H1 (cell line): ENCODE measurements around the gene GSG1L. TPM values are rescaled to one million over a fixed set of nuclear protein-coding genes. Genes with fewer than 3 reads are reported as not detected.
A peak's percentile ranks its signal among the peaks of the same experiment; 100 is the strongest.

Experiments
- CTCF ChIA-PET: fragments of 300-600 bp; sonication (Branson Sonifier 250); formaldehyde crosslinking; loops from one replicate; lab custom pipeline; 2021; ENCODE audit not compliant: partially characterized antibody; lab: Charles Lee
- POLR2A ChIA-PET: fragments of 300-600 bp; sonication (Branson Sonifier 250); formaldehyde crosslinking; loops from one replicate; lab custom pipeline; 2021; ENCODE audit warnings: inconsistent platforms; ENCODE audit not compliant: partially characterized antibody; lab: Charles Lee
- DNase-seq, 2 experiments: peaks; one replicate each; pipeline versions ENCODE4 v3.0.0 to v3.0.0-alpha.2; 2010 to 2022; ENCODE audit warnings: low spot score in 2 of 2, low read depth in 1 of 2, mixed read lengths in 1 of 2
- FAIRE-seq: peaks from 2 replicates; lab custom pipeline; 2011; peaks lifted over from hg19 to GRCh38; lab: Jason Lieb, UNC
- H2AFZ ChIP-seq: 2 replicates; pipeline ENCODE4 v1.8.1; 2012; ENCODE audit warnings: low read length, inconsistent platforms
- H2AK5ac ChIP-seq: 2 replicates; pipeline ENCODE4 v1.6.1; 2013; ENCODE audit warnings: low read depth, low read length
- H2BK120ac ChIP-seq: replicated peaks from 2 replicates; pipeline ENCODE3; 2013; ENCODE audit warnings: low read depth, low read length, inconsistent platforms
- H2BK12ac ChIP-seq: 2 replicates; pipeline ENCODE4 v1.6.1; 2013; ENCODE audit warnings: low read depth, low read length
- H2BK15ac ChIP-seq: 2 replicates; pipeline ENCODE4 v1.6.1; 2013; ENCODE audit warnings: low read length
- H2BK20ac ChIP-seq: 2 replicates; pipeline ENCODE4 v1.6.1; 2013; ENCODE audit warnings: low read length
- H2BK5ac ChIP-seq: 2 replicates; pipeline ENCODE4 v1.6.1; 2013; ENCODE audit warnings: low read depth, low read length
- H3K14ac ChIP-seq: 2 replicates; pipeline ENCODE4 v1.6.1; 2013; ENCODE audit warnings: inconsistent platforms; ENCODE audit not compliant: insufficient read length
- H3K18ac ChIP-seq: 2 replicates; pipeline ENCODE4 v1.6.1; 2013; ENCODE audit warnings: low read length; ENCODE audit errors: extremely low read depth
- H3K23ac ChIP-seq: 2 replicates; pipeline ENCODE4 v1.6.1; 2013; ENCODE audit warnings: inconsistent platforms; ENCODE audit not compliant: insufficient read length
- H3K23me2 ChIP-seq: 2 replicates; pipeline ENCODE4 v1.6.1; 2013; ENCODE audit warnings: low read depth, low read length
- H3K27ac ChIP-seq: 2 replicates; pipeline ENCODE4 v1.6.1; 2011; ENCODE audit warnings: low read depth, low read length, inconsistent platforms
- H3K27me3 ChIP-seq, 4 experiments: replicated peaks in 1 of 4; 1 replicate in 1 of 4; 2 replicates in 3 of 4; pipeline versions ENCODE4 v1.6.1 to v1.8.1; 2011 to 2013; ENCODE audit warnings: low read length in 3 of 4, mild to moderate bottlenecking in 3 of 4, inconsistent platforms in 2 of 4, mixed read lengths in 2 of 4, moderate library complexity in 1 of 4; ENCODE audit not compliant: control insufficient read depth in 3 of 4, insufficient read depth in 3 of 4; ENCODE audit errors: extremely low read depth in 1 of 4
- H3K36me3 ChIP-seq, 4 experiments: 2 replicates each; pipeline versions ENCODE4 v1.6.1 to v1.8.1; 2011 to 2013; ENCODE audit warnings: mild to moderate bottlenecking in 4 of 4, low read length in 3 of 4, moderate library complexity in 2 of 4, control low read depth in 1 of 4, inconsistent platforms in 1 of 4; ENCODE audit not compliant: insufficient read depth in 4 of 4, control insufficient read depth in 2 of 4
- H3K4ac ChIP-seq: replicated peaks from 2 replicates; pipeline ENCODE3; 2013; ENCODE audit warnings: low read length, low read depth, mixed read lengths, inconsistent platforms; ENCODE audit not compliant: insufficient read length
- H3K4me1 ChIP-seq, 4 experiments: replicated peaks in 1 of 4; 1 replicate in 1 of 4; 2 replicates in 3 of 4; pipeline versions ENCODE4 v1.6.1 to v1.8.1; 2011 to 2013; ENCODE audit warnings: low read length in 3 of 4, inconsistent platforms in 2 of 4, mixed read lengths in 1 of 4; ENCODE audit not compliant: insufficient read depth in 4 of 4, control insufficient read depth in 3 of 4
- H3K4me2 ChIP-seq, 2 experiments: 2 replicates each; pipeline versions ENCODE4 v1.6.1 to v1.8.1; 2011 to 2013; ENCODE audit warnings: low read depth in 2 of 2, low read length in 2 of 2, control low read depth in 1 of 2, inconsistent platforms in 1 of 2, mild to moderate bottlenecking in 1 of 2; ENCODE audit not compliant: insufficient read depth in 1 of 2
- H3K4me3 ChIP-seq, 4 experiments: fragments of 200-600, 300-600 bp in 1 of 4; sonication (generic), shearing (Covaris generic), sonication (Bioruptor Twin) in 1 of 4; 2 replicates each; pipeline versions ENCODE4 v1.5.1 to v1.8.1; 2011 to 2016; ENCODE audit warnings: low read length in 4 of 4, low read depth in 3 of 4, control low read depth in 2 of 4, inconsistent platforms in 2 of 4, mild to moderate bottlenecking in 2 of 4, mixed read lengths in 1 of 4, moderate library complexity in 1 of 4; ENCODE audit not compliant: insufficient read depth in 2 of 4; ENCODE audit errors: extremely low read depth in 1 of 4
- H3K56ac ChIP-seq: replicated peaks from 2 replicates; pipeline ENCODE3; 2013; ENCODE audit warnings: low read depth, mild to moderate bottlenecking, mixed read lengths, low read length, inconsistent platforms; ENCODE audit not compliant: insufficient read length
- H3K79me1 ChIP-seq: 2 replicates; pipeline ENCODE4 v1.6.1; 2013; ENCODE audit warnings: low read depth, low read length, control low read depth
- H3K79me2 ChIP-seq, 2 experiments: 2 replicates each; pipeline versions ENCODE4 v1.6.1 to v1.8.1; 2012 to 2013; ENCODE audit warnings: low read length in 2 of 2, mild to moderate bottlenecking in 2 of 2, inconsistent platforms in 1 of 2; ENCODE audit not compliant: insufficient read depth in 2 of 2, control insufficient read depth in 1 of 2
- H3K9ac ChIP-seq, 4 experiments: replicated peaks in 1 of 4; 1 replicate in 1 of 4; 2 replicates in 3 of 4; pipeline versions ENCODE4 v1.6.1 to v1.8.1; 2011 to 2013; ENCODE audit warnings: low read depth in 3 of 4, low read length in 3 of 4, control low read depth in 2 of 4, mild to moderate bottlenecking in 2 of 4, moderate library complexity in 2 of 4, inconsistent platforms in 1 of 4; ENCODE audit errors: extremely low read depth in 1 of 4
- H3K9me3 ChIP-seq, 2 experiments: 2 replicates each; pipeline versions ENCODE4 v1.6.1 to v1.8.1; 2012 to 2013; ENCODE audit warnings: mild to moderate bottlenecking in 2 of 2, moderate library complexity in 2 of 2, control low read depth in 1 of 2, inconsistent platforms in 1 of 2, low read depth in 1 of 2, low read length in 1 of 2, mixed read lengths in 1 of 2; ENCODE audit not compliant: insufficient read depth in 2 of 2
- H4K20me1 ChIP-seq, 2 experiments: replicated peaks in 1 of 2; 2 replicates each; pipeline versions ENCODE3 to v1.8.1; 2011 to 2013; ENCODE audit warnings: inconsistent platforms in 2 of 2, low read length in 2 of 2, mild to moderate bottlenecking in 1 of 2; ENCODE audit not compliant: insufficient read depth in 2 of 2, control insufficient read depth in 1 of 2
- H4K5ac ChIP-seq: 2 replicates; pipeline ENCODE4 v1.6.1; 2013; ENCODE audit warnings: low read length, low read depth, mixed read lengths, inconsistent platforms; ENCODE audit not compliant: insufficient read length
- H4K8ac ChIP-seq: 2 replicates; pipeline ENCODE4 v1.8.0; 2013; ENCODE audit warnings: mild to moderate bottlenecking, moderate library complexity, low read length, inconsistent platforms; ENCODE audit not compliant: insufficient read depth; ENCODE audit errors: extremely low read depth
- H4K91ac ChIP-seq: replicated peaks from 2 replicates; pipeline ENCODE3; 2013; ENCODE audit warnings: low read length, mixed read lengths, inconsistent platforms; ENCODE audit not compliant: insufficient read length
- CBX8 ChIP-seq: fragments of 300-800, 300-1000 bp; sonication (generic); IDR thresholded peaks from 2 replicates; pipeline ENCODE4 v1.7.1; 2016; ENCODE audit warnings: low read depth, low read length, borderline replicate concordance
- FOSL1 ChIP-seq: IDR thresholded peaks from 2 replicates; pipeline ENCODE4 v1.6.1; 2011; ENCODE audit warnings: mild to moderate bottlenecking, low read depth, low read length, moderate library complexity; ENCODE audit not compliant: insufficient read depth
- HDAC6 ChIP-seq: IDR thresholded peaks from one replicate; pipeline ENCODE4 v1.7.1; 2012; ENCODE audit warnings: low read depth, mild to moderate bottlenecking, inconsistent platforms, low read length, moderate library complexity
- RAD21 ChIP-seq, 2 experiments: IDR thresholded peaks in 1 of 2; conservative IDR thresholded peaks in 1 of 2; 2 replicates each; pipeline ENCODE4 v1.6.1; 2011; ENCODE audit warnings: low read depth in 2 of 2, low read length in 2 of 2, improper control_type of control experiment in 1 of 2, inconsistent platforms in 1 of 2, mild to moderate bottlenecking in 1 of 2, moderate library complexity in 1 of 2
- WGBS, 2 experiments: shearing (Covaris generic) in 1 of 2; methylation state at CpG; one replicate each; pipeline versions ENCODE4 v1.1.6 to v1.1.7; 2013 to 2015; ENCODE audit warnings: low lambda C conversion rate in 2 of 2, mixed read lengths in 2 of 2, inconsistent platforms in 1 of 2, low coverage in 1 of 2, missing lambda C conversion rate in 1 of 2; ENCODE audit not compliant: insufficient replicate concordance in 2 of 2, insufficient coverage in 1 of 2, insufficient read length in 1 of 2; ENCODE audit errors: extremely low coverage in 1 of 2, missing lambda C conversion rate in 1 of 2; 5-methylcytosine and 5-hydroxymethylcytosine counted together
- polyA plus RNA-seq, 7 experiments: library from polyadenylated mRNA; depleted of rRNA in 3 of 7; stranded (reverse) in 5 of 7; unstranded in 2 of 7; fragments of >200 nt in 5 of 7; fragments of 200-250 nt in 2 of 7; gene quantifications; 1 replicate in 5 of 7; 2 replicates in 1 of 7; 4 replicates in 1 of 7; pipeline versions ENCODE4 v1.2.1 to v1.2.3, GENCODE V29; 2011 to 2013; ENCODE audit warnings: missing spikeins in 2 of 7, mixed read lengths in 2 of 7
- total RNA-seq: library from RNA; stranded (reverse); fragmentation: NEBNext Ultra II Directional; extraction: Animal tissue kit (Norgen Biotek cat#: 25700); gene quantifications from 2 replicates; pipeline ENCODE4 v1.2.1, GENCODE V29; 2021
- TF ChIP-seq, protein P1 (sequence below): IDR thresholded peaks from 2 replicates; pipeline ENCODE4 v1.6.1; 2011; ENCODE audit warnings: low read length, improper control_type of control experiment
- TF ChIP-seq, protein P2 (sequence below): IDR thresholded peaks from 2 replicates; pipeline ENCODE4 v1.6.1; 2011; ENCODE audit warnings: low read depth, mild to moderate bottlenecking, low read length; ENCODE audit not compliant: insufficient read depth
- TF ChIP-seq, protein P3 (sequence below), 3 experiments: IDR thresholded peaks; 1 replicate in 2 of 3; 2 replicates in 1 of 3; pipeline versions ENCODE4 v1.5.1 to v1.6.1; 2011; ENCODE audit warnings: low read length in 3 of 3, mild to moderate bottlenecking in 3 of 3, inconsistent platforms in 2 of 3, low read depth in 1 of 3, moderate library complexity in 1 of 3; ENCODE audit not compliant: insufficient read depth in 1 of 3; ENCODE audit errors: control extremely low read depth in 1 of 3

The GSG1L gene
- total and polyA plus RNA-seq, 2 of the 8 experiments (the other 6 are each of a cell fraction or from before 2014, with no cell fraction given), result 0.71 to 1.1 TPM

DNA sequence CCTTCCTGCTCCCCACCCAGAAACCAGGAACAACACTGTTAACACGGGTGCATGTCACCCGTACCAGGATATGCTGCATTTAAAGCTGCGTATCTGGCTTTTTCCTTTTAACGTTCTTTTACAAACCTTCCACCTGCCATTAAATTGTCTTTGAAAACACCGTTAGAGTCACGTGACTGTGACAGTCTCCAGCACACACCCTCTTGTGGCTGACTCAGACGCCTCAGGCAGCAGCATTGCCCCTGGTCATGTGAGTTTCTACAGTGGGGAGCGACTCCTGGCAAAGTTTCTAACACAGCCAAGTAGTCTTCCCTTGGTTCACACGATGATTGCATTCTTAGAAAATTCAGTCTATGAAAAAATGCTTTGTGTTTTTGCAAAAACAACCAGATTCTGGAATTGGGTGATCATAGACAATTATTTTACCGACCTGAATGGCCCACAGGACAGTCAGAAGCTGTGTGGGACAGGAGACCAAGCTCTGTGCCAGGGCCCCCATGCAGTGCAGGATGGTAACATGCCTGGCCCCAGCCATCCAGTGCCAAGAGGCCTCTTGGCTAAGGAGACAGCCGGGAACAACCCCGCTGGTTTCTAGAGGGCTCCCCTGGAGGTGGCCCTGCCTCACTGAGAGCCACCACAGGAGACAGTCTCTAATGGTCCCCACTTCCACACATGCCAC, 314.5 kb downstream of the GSG1L start:
- Histone ChIP-seq H3K79me1 (no peaks in the 10 kb centered on the region), H4K91ac (no peak overlapping the region), H3K23me2 (0 out of 2 replicates have a peak, but pooled peaks cover 3% of the 10 kb centered on the region), H4K8ac (no peak overlapping the region; the same call in 1 of the 2 replicates), H2BK5ac (no peak overlapping the region), H3K4me3 (no peak overlapping the region), H3K23ac (no peak overlapping the region), H3K9me3 (no peaks in the 10 kb centered on the region), H3K9ac (no peak overlapping the region), H2BK120ac (no peak overlapping the region), H4K5ac (no peak overlapping the region), H3K14ac (no peak overlapping the region), H3K4me1 (peaks cover 0 to 5% (median 2%) of the 10 kb centered on the region in 4 experiments; a peak in 2 of 7 replicates), H4K20me1 (peaks cover 0 to 2% of the 10 kb centered on the region in 2 experiments), H2AFZ (no peak overlapping the region), H3K4me2 (no peak overlapping the region), H3K79me2 (no peaks in the 10 kb centered on the region), H3K18ac (no peak overlapping the region), H3K27ac (no peak overlapping the region), H2AK5ac (no peak overlapping the region), H3K56ac (no peak overlapping the region), H2BK15ac (no peak overlapping the region), H2BK12ac (no peak overlapping the region), H3K4ac (no peak overlapping the region), H2BK20ac (no peak overlapping the region), H3K36me3 (no peaks in the 10 kb centered on the region; a peak in 1 of 8 replicates), H3K27me3 (no peaks in the 10 kb centered on the region)
- FAIRE-seq (peak; percentile 71), DNase-seq (peak in 1 of 2 experiments; percentile 31)
- ChIA-PET CTCF (interaction anchor here (0.7 to 1.9 kb wide), 18 partner anchors 8 to 142 kb away, joined by 3 to 16 read pairs (median 4); no protein-coding TSS in a partner anchor), POLR2A (no interaction called here)
- 60% methylated on average over 12 of the region's 12 CpGs; no CpG with 5 or more reads in 1 of the 2 experiments for WGBS, 2 experiments
- TF ChIP-seq FOSL1, result no peak
- TF ChIP-seq CBX8, result no peak
- TF ChIP-seq, protein P1, sequence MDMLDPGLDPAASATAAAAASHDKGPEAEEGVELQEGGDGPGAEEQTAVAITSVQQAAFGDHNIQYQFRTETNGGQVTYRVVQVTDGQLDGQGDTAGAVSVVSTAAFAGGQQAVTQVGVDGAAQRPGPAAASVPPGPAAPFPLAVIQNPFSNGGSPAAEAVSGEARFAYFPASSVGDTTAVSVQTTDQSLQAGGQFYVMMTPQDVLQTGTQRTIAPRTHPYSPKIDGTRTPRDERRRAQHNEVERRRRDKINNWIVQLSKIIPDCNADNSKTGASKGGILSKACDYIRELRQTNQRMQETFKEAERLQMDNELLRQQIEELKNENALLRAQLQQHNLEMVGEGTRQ, result peak; percentile 91
- TF ChIP-seq HDAC6, result no peak
- TF ChIP-seq, protein P2, sequence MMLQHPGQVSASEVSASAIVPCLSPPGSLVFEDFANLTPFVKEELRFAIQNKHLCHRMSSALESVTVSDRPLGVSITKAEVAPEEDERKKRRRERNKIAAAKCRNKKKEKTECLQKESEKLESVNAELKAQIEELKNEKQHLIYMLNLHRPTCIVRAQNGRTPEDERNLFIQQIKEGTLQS, result peak; percentile 78
- TF ChIP-seq, protein P3, sequence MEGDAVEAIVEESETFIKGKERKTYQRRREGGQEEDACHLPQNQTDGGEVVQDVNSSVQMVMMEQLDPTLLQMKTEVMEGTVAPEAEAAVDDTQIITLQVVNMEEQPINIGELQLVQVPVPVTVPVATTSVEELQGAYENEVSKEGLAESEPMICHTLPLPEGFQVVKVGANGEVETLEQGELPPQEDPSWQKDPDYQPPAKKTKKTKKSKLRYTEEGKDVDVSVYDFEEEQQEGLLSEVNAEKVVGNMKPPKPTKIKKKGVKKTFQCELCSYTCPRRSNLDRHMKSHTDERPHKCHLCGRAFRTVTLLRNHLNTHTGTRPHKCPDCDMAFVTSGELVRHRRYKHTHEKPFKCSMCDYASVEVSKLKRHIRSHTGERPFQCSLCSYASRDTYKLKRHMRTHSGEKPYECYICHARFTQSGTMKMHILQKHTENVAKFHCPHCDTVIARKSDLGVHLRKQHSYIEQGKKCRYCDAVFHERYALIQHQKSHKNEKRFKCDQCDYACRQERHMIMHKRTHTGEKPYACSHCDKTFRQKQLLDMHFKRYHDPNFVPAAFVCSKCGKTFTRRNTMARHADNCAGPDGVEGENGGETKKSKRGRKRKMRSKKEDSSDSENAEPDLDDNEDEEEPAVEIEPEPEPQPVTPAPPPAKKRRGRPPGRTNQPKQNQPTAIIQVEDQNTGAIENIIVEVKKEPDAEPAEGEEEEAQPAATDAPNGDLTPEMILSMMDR (IDR thresholded peaks at IDR 0.05; ENCODE audit: control extremely low read depth in 1 of 3, insufficient read depth in 1 of 3, low read depth in 1 of 3, low read length in 3 of 3), result peak; percentile 54 to 70 (median 62)
- peak; percentile 42 to 43; a peak in 3 of 4 replicates for TF ChIP-seq RAD21 (IDR thresholded peaks at IDR 0.05 in 1 of 2, conservative IDR thresholded peaks at IDR 0.05 in 1 of 2; ENCODE audit: low read depth in 2 of 2, low read length in 2 of 2)
